HepG2 (cell line): ENCODE results near the gene RCCD1. TPM values are rescaled to one million over a fixed set of nuclear protein-coding genes. Genes with fewer than 3 reads are reported as not detected.

Source experiments
- ATAC-seq: fragments of 200-7000 bp; cut with Tn5 transposase; 3 replicates; pipeline ENCODE4 v1.9.1; 2020; ENCODE audit warnings: mild to moderate bottlenecking, moderate library complexity
- BruUV-seq: library from RNA; stranded (reverse); fragments of 400-500 nt; replicated peaks from 2 replicates; lab custom pipeline; 2021; lab: Mats Ljungman, UMichigan
- CTCF ChIA-PET: fragments of 300-600 bp; formaldehyde crosslinking; extraction: SDS; loops from one replicate; lab custom pipeline; 2021; ENCODE audit warnings: low total read pairs, inconsistent platforms, low intra/inter-chr PET ratio; lab: Yijun Ruan, JAX
- POLR2A ChIA-PET: fragments of 350-600 bp; sonication (Branson Sonifier 250); formaldehyde crosslinking; loops from one replicate; lab custom pipeline; 2020; ENCODE audit warnings: antibody characterized with exemption, inconsistent platforms; lab: Yijun Ruan, JAX
- DNase-seq: peaks from one replicate; pipeline ENCODE4 v3.0.0-alpha.2; 2015; ENCODE audit warnings: low spot score
- FAIRE-seq: peaks from 3 replicates; lab custom pipeline; 2011; peaks lifted over from hg19 to GRCh38; lab: Jason Lieb, UNC
- H2AFZ ChIP-seq: one replicate; pipeline ENCODE4 v1.6.1; 2011; ENCODE audit warnings: low read length, inconsistent platforms
- H3K27ac ChIP-seq: fragments of 300-600 bp; 3 replicates; pipeline ENCODE4 v1.8.0; 2011; ENCODE audit warnings: mixed run types, mild to moderate bottlenecking, mixed read lengths, low read length, inconsistent platforms; ENCODE audit not compliant: insufficient read depth; ENCODE audit errors: extremely low read length
- H3K27me3 ChIP-seq, 2 experiments: fragments of 200-600 bp in 1 of 2; 2 replicates in 1 of 2; 3 replicates in 1 of 2; pipeline versions ENCODE4 v1.6.0 to v1.8.0; 2011; ENCODE audit warnings: low read length in 2 of 2, mild to moderate bottlenecking in 2 of 2, moderate library complexity in 2 of 2, inconsistent platforms in 1 of 2; ENCODE audit not compliant: insufficient read depth in 2 of 2, control insufficient read depth in 1 of 2
- H3K36me3 ChIP-seq, 2 experiments: fragments of 200-600 bp in 1 of 2; replicated peaks in 1 of 2; 2 replicates in 1 of 2; 3 replicates in 1 of 2; pipeline versions ENCODE4 v1.5.1 to v1.8.0; 2011; ENCODE audit warnings: low read length in 2 of 2, inconsistent platforms in 1 of 2; ENCODE audit not compliant: insufficient read depth in 2 of 2, control insufficient read depth in 1 of 2
- H3K4me1 ChIP-seq: 2 replicates; pipeline ENCODE4 v1.5.1; 2012; ENCODE audit warnings: low read length, inconsistent platforms; ENCODE audit not compliant: insufficient read depth
- H3K4me2 ChIP-seq: 2 replicates; pipeline ENCODE4 v1.6.0; 2011; ENCODE audit warnings: low read depth, low read length, inconsistent platforms
- H3K4me3 ChIP-seq, 3 experiments: fragments of 200-600 bp in 1 of 3; sonication (generic), shearing (Covaris generic) in 1 of 3; replicated peaks in 1 of 3; 2 replicates each; pipeline ENCODE4 v1.5.1; 2011 to 2016; ENCODE audit warnings: low read length in 3 of 3, inconsistent platforms in 2 of 3, low read depth in 2 of 3, mild to moderate bottlenecking in 2 of 3, control low read depth in 1 of 3, mixed read lengths in 1 of 3; ENCODE audit not compliant: insufficient read depth in 1 of 3
- H3K79me2 ChIP-seq: one replicate; pipeline ENCODE4 v1.6.1; 2011; ENCODE audit warnings: low read length, inconsistent platforms; ENCODE audit not compliant: insufficient read depth
- H3K9ac ChIP-seq: 2 replicates; pipeline ENCODE4 v1.6.0; 2011; ENCODE audit warnings: mild to moderate bottlenecking, low read depth, low read length, inconsistent platforms; ENCODE audit not compliant: insufficient read depth
- H3K9me3 ChIP-seq: 2 replicates; pipeline ENCODE4 v1.5.1; 2012; ENCODE audit warnings: mild to moderate bottlenecking, low read length
- H4K20me1 ChIP-seq: 2 replicates; pipeline ENCODE4 v1.6.0; 2011; ENCODE audit warnings: inconsistent platforms, mild to moderate bottlenecking, low read length, moderate library complexity; ENCODE audit not compliant: insufficient read depth
- ASH2L ChIP-seq: fragments of 300-600, 200-600 bp; sonication (generic); IDR thresholded peaks from 2 replicates; pipeline ENCODE4 v1.7.0; 2017; ENCODE audit warnings: low read depth, mild to moderate bottlenecking, moderate library complexity, mixed read lengths, low read length; ENCODE audit not compliant: insufficient read length
- HDAC6 ChIP-seq: fragments of 200-600 bp; sonication (generic); IDR thresholded peaks from 2 replicates; pipeline ENCODE4 v1.7.0; 2017; ENCODE audit warnings: mild to moderate bottlenecking, antibody characterized with exemption, low read length, low read depth
- MATR3 ChIP-seq: sonication (generic); formaldehyde crosslinking; IDR thresholded peaks from 2 replicates; pipeline ENCODE4 v1.4.0; 2020; ENCODE audit warnings: missing genetic modification reagents
- NKX3-1 ChIP-seq: sonication (generic); formaldehyde crosslinking; IDR thresholded peaks from 2 replicates; pipeline ENCODE4 v1.5.0; 2020; ENCODE audit warnings: missing genetic modification reagents
- RELA ChIP-seq: sonication (generic); formaldehyde crosslinking; IDR thresholded peaks from 2 replicates; pipeline ENCODE4 v1.4.0; 2020; ENCODE audit warnings: missing genetic modification reagents
- RFXAP ChIP-seq: sonication (generic); formaldehyde crosslinking; IDR thresholded peaks from 2 replicates; pipeline ENCODE4 v1.4.0; 2020; ENCODE audit warnings: missing genetic modification reagents, borderline replicate concordance
- SOX5 ChIP-seq: IDR thresholded peaks from 2 replicates; pipeline ENCODE4 v1.6.1; 2016; ENCODE audit warnings: borderline replicate concordance
- YEATS4 ChIP-seq: sonication (generic); formaldehyde crosslinking; IDR thresholded peaks from 2 replicates; pipeline ENCODE4 v1.4.0; 2020; ENCODE audit warnings: missing genetic modification reagents, borderline replicate concordance
- ZNF180 ChIP-seq: sonication (generic); formaldehyde crosslinking; IDR thresholded peaks from 2 replicates; pipeline ENCODE4 v1.4.0; 2020; ENCODE audit warnings: low read depth, missing genetic modification reagents, borderline replicate concordance
- ZNF224 ChIP-seq: sonication (generic); formaldehyde crosslinking; IDR thresholded peaks from 2 replicates; pipeline ENCODE4 v1.5.0; 2020; ENCODE audit warnings: mild to moderate bottlenecking, missing genetic modification reagents
- WGBS: methylation state at CpG from one replicate; pipeline ENCODE4 v1.1.6; 2017; ENCODE audit warnings: low lambda C conversion rate; 5-methylcytosine and 5-hydroxymethylcytosine counted together
- in situ Hi-C: cut with HindIII; loops from 2 replicates; pipeline ENCODE4 v1.10.0; 2017; ENCODE audit warnings: low pct_unique_long_range_greater_than_20kb; ENCODE audit not compliant: extremely low pct_ligation_motif_present
- intact Hi-C: fragments of 100-400 bp; cut with micrococcal nuclease; formaldehyde crosslinking; loops from one replicate; pipeline ENCODE4 v1.10.0; 2022; ENCODE audit not compliant: unreplicated experiment
- polyA plus RNA-seq, 8 experiments: library from polyadenylated mRNA; depleted of rRNA in 3 of 8; stranded (reverse) in 7 of 8; unstranded in 1 of 8; fragments of >200 nt; fragmentation: Illumina TruSeq in 4 of 8; extraction: Trizol in 4 of 8; gene quantifications; 2 replicates each; pipeline versions ENCODE4 v1.2.1 to v1.2.3, GENCODE V29; 2011 to 2016; ENCODE audit warnings: low read depth in 4 of 8, missing spikeins in 1 of 8, mixed read lengths in 1 of 8; ENCODE audit not compliant: insufficient read depth in 1 of 8
- total RNA-seq, 5 experiments: library from RNA; depleted of rRNA; stranded (reverse); fragments of >200 nt; fragmentation: Illumina TruSeq; extraction: Trizol; gene quantifications; 2 replicates each; pipeline ENCODE4 v1.2.3, GENCODE V29; 2016; ENCODE audit warnings: low read depth in 1 of 5
- TF ChIP-seq, protein P1 (sequence below), 2 experiments: fragments of 450-650 bp in 1 of 2; sonication (generic) in 1 of 2; formaldehyde crosslinking; IDR thresholded peaks; 2 replicates each; pipeline versions ENCODE4 v1.5.0 to v1.8.0; 2020 to 2022; ENCODE audit warnings: mild to moderate bottlenecking in 1 of 2, missing genetic modification reagents in 1 of 2
- TF ChIP-seq, protein P2 (sequence below): sonication (generic); formaldehyde crosslinking; IDR thresholded peaks from 2 replicates; pipeline ENCODE4 v1.4.0; 2020; ENCODE audit warnings: low read depth, missing genetic modification reagents
- TF ChIP-seq, protein P3 (sequence below): sonication (generic); formaldehyde crosslinking; IDR thresholded peaks from 2 replicates; pipeline ENCODE4 v1.8.1; 2023; ENCODE audit warnings: missing genetic modification reagents, inconsistent platforms, borderline replicate concordance
- TF ChIP-seq, protein P4 (sequence below): sonication (generic); formaldehyde crosslinking; IDR thresholded peaks from 2 replicates; pipeline ENCODE4 v1.8.1; 2022; ENCODE audit warnings: low read depth, mild to moderate bottlenecking, missing genetic modification reagents

RCCD1 gene
- total and polyA plus RNA-seq, 2 of the 13 experiments (the other 11 are each of a cell fraction or from before 2014, with no cell fraction given): 14.1 to 15.1 TPM

DNA sequence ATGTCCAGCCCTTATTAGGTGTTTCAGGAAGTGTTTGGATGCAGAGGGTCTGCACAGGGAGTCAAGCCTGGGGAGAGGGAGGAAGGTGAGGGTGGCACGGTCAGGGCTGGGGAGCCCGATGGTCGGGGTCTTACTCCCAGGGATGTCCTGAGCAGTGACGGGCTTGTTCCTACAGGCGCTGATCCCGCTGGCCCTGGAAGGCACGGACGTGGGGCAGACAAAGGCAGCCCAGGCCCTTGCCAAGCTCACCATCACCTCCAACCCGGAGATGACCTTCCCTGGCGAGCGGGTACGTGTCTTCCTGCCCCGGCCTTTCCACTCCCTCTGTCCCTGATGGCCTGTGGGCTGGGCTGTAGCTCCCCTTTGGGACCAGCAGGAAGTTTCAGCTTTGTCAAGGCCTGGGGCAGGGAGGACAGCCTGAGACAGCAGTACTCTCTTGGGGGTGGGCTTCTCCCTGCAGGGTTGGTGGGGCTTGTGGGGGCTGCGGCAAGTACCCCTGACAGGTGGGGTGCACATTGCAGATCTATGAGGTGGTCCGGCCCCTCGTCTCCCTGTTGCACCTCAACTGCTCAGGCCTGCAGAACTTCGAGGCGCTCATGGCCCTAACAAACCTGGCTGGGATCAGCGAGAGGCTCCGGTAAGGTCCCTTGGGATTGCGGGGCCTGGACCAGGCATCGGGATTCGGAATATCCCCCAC, 4.6 kb upstream of the RCCD1 start:
- WGBS: 97% methylated on average over 9 of the region's 23 CpGs
- DNase-seq (no peak), ATAC-seq (no peak), FAIRE-seq (no peak)
- ChIA-PET POLR2A (interaction anchor here (0.7 kb wide), 1 partner anchor 15 kb away, joined by 3 read pairs; the partner anchor contains the start of gene UNC45A), CTCF (no interaction called here)
- H3K4me2 ChIP-seq: no peak overlapping the region
- H3K4me3 ChIP-seq: no peak overlapping the region
- in situ Hi-C loops (loop anchor here (25.0 kb wide), 1 partner anchor 312 kb away; no protein-coding TSS in a partner anchor), intact Hi-C loops (no loop called here)
- H3K9me3 ChIP-seq: no peaks in the 10 kb centered on the region
- no peaks in the 10 kb centered on the region for H3K79me2 ChIP-seq
- H4K20me1 ChIP-seq: no peaks in the 10 kb centered on the region
- H2AFZ ChIP-seq: no peak overlapping the region
- H3K4me1 ChIP-seq: no peaks in the 10 kb centered on the region
- H3K27ac ChIP-seq: no peak overlapping the region
- H3K27me3 ChIP-seq: no peaks in the 10 kb centered on the region
- no peak overlapping the region for H3K9ac ChIP-seq
- peaks cover 20 to 66% of the 10 kb centered on the region in 2 experiments; a peak in 4 of 5 replicates for H3K36me3 ChIP-seq
- no TSS peak for BruUV-seq
- TF ChIP-seq RFXAP (no peak), ZNF180 (CRISPR knock-in tag) (no peak), ZNF224 (CRISPR knock-in tag) (no peak), YEATS4 (CRISPR knock-in tag) (no peak), MATR3 (CRISPR knock-in tag) (no peak), RELA (CRISPR knock-in tag) (no peak), SOX5 (CRISPR knock-in tag) (no peak), NKX3-1 (no peak), ASH2L (no peak), HDAC6 (no peak)
- TF ChIP-seq, protein P1, sequence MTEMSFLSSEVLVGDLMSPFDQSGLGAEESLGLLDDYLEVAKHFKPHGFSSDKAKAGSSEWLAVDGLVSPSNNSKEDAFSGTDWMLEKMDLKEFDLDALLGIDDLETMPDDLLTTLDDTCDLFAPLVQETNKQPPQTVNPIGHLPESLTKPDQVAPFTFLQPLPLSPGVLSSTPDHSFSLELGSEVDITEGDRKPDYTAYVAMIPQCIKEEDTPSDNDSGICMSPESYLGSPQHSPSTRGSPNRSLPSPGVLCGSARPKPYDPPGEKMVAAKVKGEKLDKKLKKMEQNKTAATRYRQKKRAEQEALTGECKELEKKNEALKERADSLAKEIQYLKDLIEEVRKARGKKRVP (CRISPR knock-in tag; IDR thresholded peaks at IDR 0.05): no peak
- TF ChIP-seq, protein P2, sequence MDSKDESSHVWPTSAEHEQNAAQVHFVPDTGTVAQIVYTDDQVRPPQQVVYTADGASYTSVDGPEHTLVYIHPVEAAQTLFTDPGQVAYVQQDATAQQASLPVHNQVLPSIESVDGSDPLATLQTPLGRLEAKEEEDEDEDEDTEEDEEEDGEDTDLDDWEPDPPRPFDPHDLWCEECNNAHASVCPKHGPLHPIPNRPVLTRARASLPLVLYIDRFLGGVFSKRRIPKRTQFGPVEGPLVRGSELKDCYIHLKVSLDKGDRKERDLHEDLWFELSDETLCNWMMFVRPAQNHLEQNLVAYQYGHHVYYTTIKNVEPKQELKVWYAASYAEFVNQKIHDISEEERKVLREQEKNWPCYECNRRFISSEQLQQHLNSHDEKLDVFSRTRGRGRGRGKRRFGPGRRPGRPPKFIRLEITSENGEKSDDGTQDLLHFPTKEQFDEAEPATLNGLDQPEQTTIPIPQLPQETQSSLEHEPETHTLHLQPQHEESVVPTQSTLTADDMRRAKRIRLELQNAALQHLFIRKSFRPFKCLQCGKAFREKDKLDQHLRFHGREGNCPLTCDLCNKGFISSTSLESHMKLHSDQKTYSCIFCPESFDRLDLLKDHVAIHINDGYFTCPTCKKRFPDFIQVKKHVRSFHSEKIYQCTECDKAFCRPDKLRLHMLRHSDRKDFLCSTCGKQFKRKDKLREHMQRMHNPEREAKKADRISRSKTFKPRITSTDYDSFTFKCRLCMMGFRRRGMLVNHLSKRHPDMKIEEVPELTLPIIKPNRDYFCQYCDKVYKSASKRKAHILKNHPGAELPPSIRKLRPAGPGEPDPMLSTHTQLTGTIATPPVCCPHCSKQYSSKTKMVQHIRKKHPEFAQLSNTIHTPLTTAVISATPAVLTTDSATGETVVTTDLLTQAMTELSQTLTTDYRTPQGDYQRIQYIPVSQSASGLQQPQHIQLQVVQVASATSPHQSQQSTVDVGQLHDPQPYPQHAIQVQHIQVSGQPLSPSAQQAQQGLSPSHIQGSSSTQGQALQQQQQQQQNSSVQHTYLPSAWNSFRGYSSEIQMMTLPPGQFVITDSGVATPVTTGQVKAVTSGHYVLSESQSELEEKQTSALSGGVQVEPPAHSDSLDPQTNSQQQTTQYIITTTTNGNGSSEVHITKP: no peak
- TF ChIP-seq, protein P3, sequence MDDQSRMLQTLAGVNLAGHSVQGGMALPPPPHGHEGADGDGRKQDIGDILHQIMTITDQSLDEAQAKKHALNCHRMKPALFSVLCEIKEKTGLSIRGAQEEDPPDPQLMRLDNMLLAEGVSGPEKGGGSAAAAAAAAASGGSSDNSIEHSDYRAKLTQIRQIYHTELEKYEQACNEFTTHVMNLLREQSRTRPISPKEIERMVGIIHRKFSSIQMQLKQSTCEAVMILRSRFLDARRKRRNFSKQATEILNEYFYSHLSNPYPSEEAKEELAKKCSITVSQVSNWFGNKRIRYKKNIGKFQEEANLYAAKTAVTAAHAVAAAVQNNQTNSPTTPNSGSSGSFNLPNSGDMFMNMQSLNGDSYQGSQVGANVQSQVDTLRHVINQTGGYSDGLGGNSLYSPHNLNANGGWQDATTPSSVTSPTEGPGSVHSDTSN (CRISPR knock-in tag): no peak
- TF ChIP-seq, protein P4, sequence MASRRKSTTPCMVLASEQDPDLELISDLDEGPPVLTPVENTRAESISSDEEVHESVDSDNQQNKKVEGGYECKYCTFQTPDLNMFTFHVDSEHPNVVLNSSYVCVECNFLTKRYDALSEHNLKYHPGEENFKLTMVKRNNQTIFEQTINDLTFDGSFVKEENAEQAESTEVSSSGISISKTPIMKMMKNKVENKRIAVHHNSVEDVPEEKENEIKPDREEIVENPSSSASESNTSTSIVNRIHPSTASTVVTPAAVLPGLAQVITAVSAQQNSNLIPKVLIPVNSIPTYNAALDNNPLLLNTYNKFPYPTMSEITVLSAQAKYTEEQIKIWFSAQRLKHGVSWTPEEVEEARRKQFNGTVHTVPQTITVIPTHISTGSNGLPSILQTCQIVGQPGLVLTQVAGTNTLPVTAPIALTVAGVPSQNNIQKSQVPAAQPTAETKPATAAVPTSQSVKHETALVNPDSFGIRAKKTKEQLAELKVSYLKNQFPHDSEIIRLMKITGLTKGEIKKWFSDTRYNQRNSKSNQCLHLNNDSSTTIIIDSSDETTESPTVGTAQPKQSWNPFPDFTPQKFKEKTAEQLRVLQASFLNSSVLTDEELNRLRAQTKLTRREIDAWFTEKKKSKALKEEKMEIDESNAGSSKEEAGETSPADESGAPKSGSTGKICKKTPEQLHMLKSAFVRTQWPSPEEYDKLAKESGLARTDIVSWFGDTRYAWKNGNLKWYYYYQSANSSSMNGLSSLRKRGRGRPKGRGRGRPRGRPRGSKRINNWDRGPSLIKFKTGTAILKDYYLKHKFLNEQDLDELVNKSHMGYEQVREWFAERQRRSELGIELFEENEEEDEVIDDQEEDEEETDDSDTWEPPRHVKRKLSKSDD (CRISPR knock-in tag): no peak
